Heart left ventricle (tissue), 16 donors: Measurements from ENCODE around the gene IQCC. TPM values are rescaled to one million over a fixed set of nuclear protein-coding genes. Genes with fewer than 3 reads are reported as not detected.

ENCODE experiments used
- ATAC-seq, 4 donors: fragments of 200-7000 bp; cut with Tn5 transposase; one replicate each; pipeline ENCODE4 v1.9.1; 2020 to 2022; ENCODE audit warnings: moderate library complexity in 4 of 4, mild to moderate bottlenecking in 3 of 4, moderate number of reproducible peaks in 1 of 4
- DNase-seq, 5 donors: peaks; one replicate each; pipeline ENCODE4 v3.0.0-alpha.2; 2020
- H3K27ac ChIP-seq, 12 donors: fragments of 200-600 bp; sonication (generic) in 4 of 12; one replicate each; pipeline versions ENCODE4 v1.5.0 to v1.8.0; 2016 to 2022; ENCODE audit warnings: mild to moderate bottlenecking in 2 of 12
- H3K27me3 ChIP-seq, 9 donors: fragments of 200-600 bp; sonication (generic) in 2 of 9; one replicate each; pipeline versions ENCODE4 v1.5.1 to v1.8.0; 2016 to 2022; ENCODE audit warnings: mild to moderate bottlenecking in 3 of 9
- H3K36me3 ChIP-seq, 9 donors: fragments of 200-600 bp; sonication (generic) in 2 of 9; one replicate each; pipeline versions ENCODE4 v1.5.0 to v1.8.0; 2018 to 2022; ENCODE audit warnings: mild to moderate bottlenecking in 2 of 9
- H3K4me1 ChIP-seq, 12 donors: fragments of 200-600 bp; sonication (generic) in 4 of 12; one replicate each; pipeline versions ENCODE4 v1.5.0 to v1.8.0; 2016 to 2022; ENCODE audit warnings: mild to moderate bottlenecking in 3 of 12
- H3K4me3 ChIP-seq, 12 donors: fragments of 200-600 bp; sonication (generic) in 4 of 12; one replicate each; pipeline versions ENCODE4 v1.5.0 to v1.8.0; 2017 to 2022; ENCODE audit warnings: mild to moderate bottlenecking in 9 of 12, moderate library complexity in 4 of 12
- H3K9me3 ChIP-seq, 12 donors: fragments of 200-600 bp; sonication (generic) in 4 of 12; one replicate each; pipeline versions ENCODE4 v1.5.0 to v1.8.0; 2016 to 2022; ENCODE audit warnings: mild to moderate bottlenecking in 1 of 12
- POLR2A ChIP-seq, 2 donors: fragments of 450-650 bp; IDR thresholded peaks; one replicate each; pipeline ENCODE4 v1.6.1; 2017; ENCODE audit warnings: antibody characterized with exemption in 2 of 2, mild to moderate bottlenecking in 2 of 2, moderate library complexity in 2 of 2
- WGBS, 4 donors: extraction: QIAGEN DNeasy Blood & Tissue Kit in 2 of 4; methylation state at CpG; one replicate each; pipeline versions ENCODE4 v1.1.5 to v1.1.7; 2013 to 2018; 5-methylcytosine and 5-hydroxymethylcytosine counted together
- intact Hi-C, 10 donors: fragments of 100-400 bp; cut with DNase I; formaldehyde crosslinking; loops; one replicate each; pipeline versions ENCODE4 v1.11.1 to v1.14.2; 2022
- polyA plus RNA-seq, 2 donors: library from polyadenylated mRNA; stranded (reverse); fragments of 200-250 nt; gene quantifications; one replicate each; pipeline ENCODE4 v1.2.3, GENCODE V29; 2013
- total RNA-seq, 9 donors: library from RNA; depleted of rRNA in 2 of 9; stranded (reverse); fragments of >200 nt in 2 of 9; fragmentation: NEBNext Ultra II Directional in 3 of 9; extraction: Animal tissue kit (Norgen Biotek cat#: 25700) in 3 of 9; gene quantifications; one replicate each; pipeline versions ENCODE4 v1.1.0 to v1.2.4, GENCODE V29; 2016 to 2023
- TF ChIP-seq, protein P1 (sequence below), 12 donors: fragments of 200-600 bp; sonication (generic) in 4 of 12; IDR thresholded peaks; one replicate each; pipeline versions ENCODE4 v1.5.0 to v1.8.0; 2018 to 2022; ENCODE audit warnings: antibody characterized with exemption in 12 of 12, mild to moderate bottlenecking in 5 of 12
- donor health status: ischemic (EF 13 %, LVEDD 7.1; RV severe dilation, severe dysfunction).
- donor health status: healthy with polysubstance abuse.
- donor health status: DM: no; HTN: yes; CAD: no.
- donor health status: DM: no; HTN: no; CAD: no.
- donor health status: ischemic (EF 25% LVEDD 6.9; RV normal size, moderate dysfunction).
- donor health status: ischemic (EF 25% LVEDD 5.7; RV mildly dilated, moderate dysfunction).
- donor health status: healthy.
- donor health status: DM: yes; HTN: yes; CAD: no.
- donor health status: ischemic (EF 35%, LVEDD 5.7; RV mildly dilated, moderate dysfunction).
- donor health status: nonischemic (EF 11% LVEDD 7.7; RV severe dilation, severe dysfunction).
- donor health status: DM: yes; HTN: yes; CAD: no.
- donor health status: PGD.
- donor health status: ischemic (EF 29% LVEDD 5.4; RV normal size, mild dysfunction).
- donor health status: nonischemic (EF 23%, LVEDD 6.1; RV moderate dilation, normal function).

Gene IQCC
- total and polyA plus RNA-seq, 11 donors, result 0.56 to 1.9 (median 0.75) TPM

DNA sequence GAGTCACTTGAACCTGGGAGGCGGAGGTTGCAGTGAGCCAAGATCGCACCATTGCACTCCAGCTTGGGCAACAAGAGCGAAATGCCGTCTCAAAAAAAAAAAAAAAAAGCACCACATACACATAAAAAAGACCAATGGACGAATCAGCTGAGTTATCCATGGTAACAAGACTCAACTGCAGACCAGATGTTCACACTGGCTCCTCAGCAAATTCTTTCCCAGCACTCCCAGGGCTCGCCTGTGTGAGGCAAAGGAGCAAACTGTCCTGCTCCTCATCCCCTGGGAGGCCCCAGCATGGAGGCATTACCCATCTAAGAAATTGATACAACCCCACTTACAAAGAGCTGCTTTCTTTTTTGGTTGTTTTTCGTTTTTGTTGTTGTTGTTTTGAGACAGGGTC is 13.6 kb downstream of the IQCC start:
- Histone ChIP-seq H3K36me3 (peaks cover 0 to 68% (median 45%) of the 10 kb centered on the region in 9 donors), H3K4me1 (peaks cover 13 to 42% (median 22%) of the 10 kb centered on the region in 12 donors), H3K9me3 (no peaks in the 10 kb centered on the region), H3K27ac (no peak overlapping the region), H3K4me3 (no peak overlapping the region), H3K27me3 (no peaks in the 10 kb centered on the region)
- ATAC-seq (no peak), DNase-seq (no peak)
- WGBS, 4 donors, result 85 to 91% (median 87%) methylated on average over 7 of the region's 7 CpGs
- TF ChIP-seq, protein P1, sequence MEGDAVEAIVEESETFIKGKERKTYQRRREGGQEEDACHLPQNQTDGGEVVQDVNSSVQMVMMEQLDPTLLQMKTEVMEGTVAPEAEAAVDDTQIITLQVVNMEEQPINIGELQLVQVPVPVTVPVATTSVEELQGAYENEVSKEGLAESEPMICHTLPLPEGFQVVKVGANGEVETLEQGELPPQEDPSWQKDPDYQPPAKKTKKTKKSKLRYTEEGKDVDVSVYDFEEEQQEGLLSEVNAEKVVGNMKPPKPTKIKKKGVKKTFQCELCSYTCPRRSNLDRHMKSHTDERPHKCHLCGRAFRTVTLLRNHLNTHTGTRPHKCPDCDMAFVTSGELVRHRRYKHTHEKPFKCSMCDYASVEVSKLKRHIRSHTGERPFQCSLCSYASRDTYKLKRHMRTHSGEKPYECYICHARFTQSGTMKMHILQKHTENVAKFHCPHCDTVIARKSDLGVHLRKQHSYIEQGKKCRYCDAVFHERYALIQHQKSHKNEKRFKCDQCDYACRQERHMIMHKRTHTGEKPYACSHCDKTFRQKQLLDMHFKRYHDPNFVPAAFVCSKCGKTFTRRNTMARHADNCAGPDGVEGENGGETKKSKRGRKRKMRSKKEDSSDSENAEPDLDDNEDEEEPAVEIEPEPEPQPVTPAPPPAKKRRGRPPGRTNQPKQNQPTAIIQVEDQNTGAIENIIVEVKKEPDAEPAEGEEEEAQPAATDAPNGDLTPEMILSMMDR (IDR thresholded peaks at IDR 0.05), result no peak
- no peak for TF ChIP-seq POLR2A (IDR thresholded peaks at IDR 0.05)
- intact Hi-C loops, result loop anchor here in 7 of 10 donors (5.0 to 10.0 kb wide), 6 partner anchors 78 to 193 kb away; partner anchors contain the start of gene BSDC1 (in 2 of the 7)

DNA sequence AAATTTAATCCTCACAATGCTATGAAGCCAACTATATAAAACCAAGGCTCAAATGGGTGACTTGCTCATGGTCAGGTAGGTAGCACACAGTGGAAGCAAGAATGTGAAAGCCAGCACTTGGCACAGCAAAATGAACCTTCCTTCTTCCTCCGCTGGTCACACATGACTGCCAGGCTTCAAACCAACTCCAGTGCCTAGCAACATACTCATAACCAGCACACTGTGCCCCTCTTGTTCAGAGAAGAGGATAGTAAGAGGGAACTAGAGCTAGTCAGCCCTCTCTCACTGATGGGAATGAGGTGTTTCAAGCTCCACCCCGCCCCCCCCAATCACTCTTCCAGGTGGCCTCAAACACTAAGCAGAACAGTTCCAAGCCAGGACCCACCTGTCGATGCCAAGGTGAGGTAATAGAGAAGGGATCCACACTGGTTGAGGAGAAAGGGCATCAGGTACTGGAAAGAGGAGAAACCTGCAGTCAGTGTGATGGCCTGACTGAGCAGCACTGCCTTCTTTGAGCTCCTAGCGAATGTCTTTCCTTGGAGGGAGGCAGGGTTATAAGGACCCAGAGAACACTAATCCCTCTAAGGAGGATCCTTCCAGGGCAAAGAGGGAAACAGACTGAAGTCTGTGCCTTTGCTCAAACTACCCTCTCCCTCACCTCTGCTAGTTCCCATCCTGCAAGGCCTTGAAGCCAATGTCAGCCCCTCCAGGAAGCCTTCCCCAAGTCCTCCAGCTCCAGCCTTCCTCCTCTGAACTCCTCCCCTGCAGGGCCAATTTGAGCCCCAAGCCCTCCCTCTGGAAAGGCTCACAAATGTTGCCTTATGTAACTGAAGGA is 15.5 kb downstream of the IQCC start:
- intact Hi-C loops, result loop anchor here in 5 of 10 donors (5.0 to 10.0 kb wide), 4 partner anchors 71 to 174 kb away; partner anchors contain the start of genes BSDC1 (in 2 of the 5), HDAC1 (in 1 of the 5) and MARCKSL1 (in 1 of the 5)
- Histone ChIP-seq H3K27me3 (no peaks in the 10 kb centered on the region), H3K9me3 (no peaks in the 10 kb centered on the region), H3K36me3 (peaks cover 0 to 71% (median 46%) of the 10 kb centered on the region in 9 donors), H3K4me3 (peak overlapping the region in 11 of 12 donors; percentile 64 to 95 (median 78)), H3K27ac (peak overlapping the region in 3 of 12 donors; percentile 72 to 97 (median 94)), H3K4me1 (peaks cover 13 to 38% (median 25%) of the 10 kb centered on the region in 12 donors)
- DNase-seq, result no peak
- no peak for TF ChIP-seq POLR2A (IDR thresholded peaks at IDR 0.05)
- TF ChIP-seq, protein P1 (IDR thresholded peaks at IDR 0.05), result no peak
- WGBS, 4 donors, result 82 to 94% (median 85%) methylated on average over 4 of the region's 4 CpGs
- ATAC-seq, result no peak

DNA sequence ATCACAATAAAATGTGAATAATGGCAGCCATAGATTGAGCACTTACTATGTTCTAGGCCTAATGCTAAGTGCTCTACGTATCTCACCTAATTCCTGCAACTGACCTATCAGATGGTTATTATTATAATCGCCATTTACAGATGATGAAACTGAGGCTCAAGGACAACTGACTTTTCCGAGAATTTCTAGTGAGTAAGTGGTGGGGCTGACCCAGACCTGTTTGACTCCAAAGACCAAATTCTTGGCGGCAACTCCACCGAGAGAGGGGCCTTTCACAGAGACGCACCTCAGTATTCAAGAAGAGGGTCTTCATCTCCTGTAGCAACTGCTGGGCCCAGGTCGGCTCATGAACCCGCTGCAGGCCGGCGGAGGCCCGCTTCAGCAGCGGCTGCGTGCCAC is 16.1 kb downstream of the IQCC start:
- WGBS, 4 donors, result 5 to 10% (median 8%) methylated on average over 13 of the region's 13 CpGs
- no peak for TF ChIP-seq POLR2A (IDR thresholded peaks at IDR 0.05)
- TF ChIP-seq, protein P1 (IDR thresholded peaks at IDR 0.05), result no peak
- Histone ChIP-seq H3K36me3 (peaks cover 0 to 71% (median 46%) of the 10 kb centered on the region in 9 donors), H3K9me3 (no peaks in the 10 kb centered on the region), H3K4me1 (peaks cover 13 to 32% (median 25%) of the 10 kb centered on the region in 12 donors), H3K27ac (peak overlapping the region; percentile 3 to 97 (median 86)), H3K4me3 (peak overlapping the region; percentile 64 to 95 (median 80)), H3K27me3 (no peaks in the 10 kb centered on the region)
- DNase-seq (no peak), ATAC-seq (no peak)
- intact Hi-C loops, result loop anchor here in 5 of 10 donors (5.0 to 10.0 kb wide), 4 partner anchors 71 to 173 kb away; partner anchors contain the start of genes BSDC1 (in 2 of the 5), HDAC1 (in 1 of the 5) and MARCKSL1 (in 1 of the 5)
